H1 (cell line): ENCODE results near the gene TNFAIP8.

ENCODE experiments used
- ATF2 ChIP-seq: IDR thresholded peaks from 2 replicates; pipeline ENCODE4 v1.6.1; 2012; ENCODE audit warnings: low read length, inconsistent platforms
- CEBPB ChIP-seq: IDR thresholded peaks from 2 replicates; pipeline ENCODE4 v1.6.1; 2012; ENCODE audit warnings: low read depth, low read length
- CHD2 ChIP-seq: IDR thresholded peaks from 2 replicates; pipeline ENCODE4 v1.6.1; 2012; ENCODE audit warnings: low read length, improper control_type of control experiment
- JUN ChIP-seq: IDR thresholded peaks from 2 replicates; pipeline ENCODE4 v1.6.1; 2011; ENCODE audit warnings: low read depth, mild to moderate bottlenecking, improper control_type of control experiment, low read length
- JUND ChIP-seq: IDR thresholded peaks from 2 replicates; pipeline ENCODE4 v1.6.1; 2011; ENCODE audit warnings: mild to moderate bottlenecking, improper control_type of control experiment, low read length
- KDM1A ChIP-seq: fragments of 200-600, 300-600 bp; sonication (generic); IDR thresholded peaks from 2 replicates; pipeline ENCODE4 v1.7.1; 2016; ENCODE audit warnings: mild to moderate bottlenecking, low read length, borderline replicate concordance
- NANOG ChIP-seq: IDR thresholded peaks from 2 replicates; pipeline ENCODE4 v1.6.1; 2011; ENCODE audit warnings: low read length, low read depth, mild to moderate bottlenecking, inconsistent platforms; ENCODE audit not compliant: insufficient read depth, poor library complexity, severe bottlenecking
- POLR2A ChIP-seq, 2 experiments: IDR thresholded peaks; 1 replicate in 1 of 2; 2 replicates in 1 of 2; pipeline ENCODE4 v1.6.1; 2011; ENCODE audit warnings: low read depth in 2 of 2, low read length in 2 of 2, mild to moderate bottlenecking in 2 of 2; ENCODE audit errors: control extremely low read depth in 1 of 2
- RAD21 ChIP-seq, 2 experiments: IDR thresholded peaks in 1 of 2; conservative IDR thresholded peaks in 1 of 2; 2 replicates each; pipeline ENCODE4 v1.6.1; 2011; ENCODE audit warnings: low read depth in 2 of 2, low read length in 2 of 2, improper control_type of control experiment in 1 of 2, inconsistent platforms in 1 of 2, mild to moderate bottlenecking in 1 of 2, moderate library complexity in 1 of 2
- SIN3A ChIP-seq, 2 experiments: IDR thresholded peaks in 1 of 2; conservative IDR thresholded peaks in 1 of 2; 2 replicates each; pipeline ENCODE4 v1.6.1; 2011 to 2012; ENCODE audit warnings: low read length in 2 of 2, improper control_type of control experiment in 1 of 2, low read depth in 1 of 2, mild to moderate bottlenecking in 1 of 2
- TF ChIP-seq, protein P1 (sequence below): IDR thresholded peaks from 2 replicates; pipeline ENCODE4 v1.6.1; 2011; ENCODE audit warnings: low read depth, mild to moderate bottlenecking, low read length; ENCODE audit not compliant: insufficient read depth
- TF ChIP-seq, protein P2 (sequence below), 3 experiments: IDR thresholded peaks; 1 replicate in 2 of 3; 2 replicates in 1 of 3; pipeline versions ENCODE4 v1.5.1 to v1.6.1; 2011; ENCODE audit warnings: low read length in 3 of 3, mild to moderate bottlenecking in 3 of 3, inconsistent platforms in 2 of 3, low read depth in 1 of 3, moderate library complexity in 1 of 3; ENCODE audit not compliant: insufficient read depth in 1 of 3; ENCODE audit errors: control extremely low read depth in 1 of 3
- TF ChIP-seq, protein P3 (sequence below): IDR thresholded peaks from 2 replicates; pipeline ENCODE4 v1.6.1; 2011; ENCODE audit warnings: low read length, improper control_type of control experiment

- TF ChIP-seq, protein P1, sequence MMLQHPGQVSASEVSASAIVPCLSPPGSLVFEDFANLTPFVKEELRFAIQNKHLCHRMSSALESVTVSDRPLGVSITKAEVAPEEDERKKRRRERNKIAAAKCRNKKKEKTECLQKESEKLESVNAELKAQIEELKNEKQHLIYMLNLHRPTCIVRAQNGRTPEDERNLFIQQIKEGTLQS: no peak
- TF ChIP-seq, protein P2, sequence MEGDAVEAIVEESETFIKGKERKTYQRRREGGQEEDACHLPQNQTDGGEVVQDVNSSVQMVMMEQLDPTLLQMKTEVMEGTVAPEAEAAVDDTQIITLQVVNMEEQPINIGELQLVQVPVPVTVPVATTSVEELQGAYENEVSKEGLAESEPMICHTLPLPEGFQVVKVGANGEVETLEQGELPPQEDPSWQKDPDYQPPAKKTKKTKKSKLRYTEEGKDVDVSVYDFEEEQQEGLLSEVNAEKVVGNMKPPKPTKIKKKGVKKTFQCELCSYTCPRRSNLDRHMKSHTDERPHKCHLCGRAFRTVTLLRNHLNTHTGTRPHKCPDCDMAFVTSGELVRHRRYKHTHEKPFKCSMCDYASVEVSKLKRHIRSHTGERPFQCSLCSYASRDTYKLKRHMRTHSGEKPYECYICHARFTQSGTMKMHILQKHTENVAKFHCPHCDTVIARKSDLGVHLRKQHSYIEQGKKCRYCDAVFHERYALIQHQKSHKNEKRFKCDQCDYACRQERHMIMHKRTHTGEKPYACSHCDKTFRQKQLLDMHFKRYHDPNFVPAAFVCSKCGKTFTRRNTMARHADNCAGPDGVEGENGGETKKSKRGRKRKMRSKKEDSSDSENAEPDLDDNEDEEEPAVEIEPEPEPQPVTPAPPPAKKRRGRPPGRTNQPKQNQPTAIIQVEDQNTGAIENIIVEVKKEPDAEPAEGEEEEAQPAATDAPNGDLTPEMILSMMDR (IDR thresholded peaks at IDR 0.05; ENCODE audit: control extremely low read depth in 1 of 3, insufficient read depth in 1 of 3, low read depth in 1 of 3, low read length in 3 of 3): no peak
- TF ChIP-seq, protein P3, sequence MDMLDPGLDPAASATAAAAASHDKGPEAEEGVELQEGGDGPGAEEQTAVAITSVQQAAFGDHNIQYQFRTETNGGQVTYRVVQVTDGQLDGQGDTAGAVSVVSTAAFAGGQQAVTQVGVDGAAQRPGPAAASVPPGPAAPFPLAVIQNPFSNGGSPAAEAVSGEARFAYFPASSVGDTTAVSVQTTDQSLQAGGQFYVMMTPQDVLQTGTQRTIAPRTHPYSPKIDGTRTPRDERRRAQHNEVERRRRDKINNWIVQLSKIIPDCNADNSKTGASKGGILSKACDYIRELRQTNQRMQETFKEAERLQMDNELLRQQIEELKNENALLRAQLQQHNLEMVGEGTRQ: no peak
- no peak for TF ChIP-seq POLR2A (IDR thresholded peaks at IDR 0.05; ENCODE audit: control extremely low read depth in 1 of 2, low read depth in 2 of 2, low read length in 2 of 2)
- no peak for TF ChIP-seq NANOG
- TF ChIP-seq RAD21 (IDR thresholded peaks at IDR 0.05 in 1 of 2, conservative IDR thresholded peaks at IDR 0.05 in 1 of 2; ENCODE audit: low read depth in 2 of 2, low read length in 2 of 2): no peak
- TF ChIP-seq CHD2: no peak
- no peak for TF ChIP-seq SIN3A (conservative IDR thresholded peaks at IDR 0.05 in 1 of 2, IDR thresholded peaks at IDR 0.05 in 1 of 2; ENCODE audit: low read depth in 1 of 2, low read length in 2 of 2)
- no peak for TF ChIP-seq JUND
- no peak for TF ChIP-seq ATF2
- no peak for TF ChIP-seq CEBPB
- no peak for TF ChIP-seq JUN
- no peak for TF ChIP-seq KDM1A
These were observed 12.4 kb downstream of the TNFAIP8 start for GRCh38 chr5:119368238-119368630.
